ENCODE results near the gene GNG7. TPM values are rescaled to one million over a fixed set of nuclear protein-coding genes. Genes with fewer than 3 reads are reported as not detected.
"Not testable (repeated sequence)": the region's sequence is repeated elsewhere in the genome, so short reads cannot be mapped to it uniquely, and the experiment has no call there.

The GNG7 gene
- total RNA-seq, 1 experiment from 2014 or later: 9.6 TPM

- Mint-ChIP-seq H3K4me1 (peaks cover 26% of the 10 kb centered on the region), H3K27me3 (ENCODE audit: low read depth) (peaks cover 20% of the 10 kb centered on the region)
- ATAC-seq; CTCF ChIA-PET; H3K36me3 Mint-ChIP-seq; POLR2A ChIA-PET; H3K27ac Mint-ChIP-seq; H3K4me3 Mint-ChIP-seq; H3K9me3 Mint-ChIP-seq; DNase-seq (ENCODE audit: low spot score): not testable (repeated sequence)
- TF ChIP-seq ZNF121 (CRISPR knock-in tag; IDR thresholded peaks at IDR 0.05): 0 out of 2 replicates have a peak, but pooled peaks have one; percentile 59
Observed at GRCh38 chr19:2605889-2606288, 96.6 kb downstream of the GNG7 start.

- Mint-ChIP-seq H3K36me3 (peaks cover 2% of the 10 kb centered on the region; the same call in 1 of the 2 replicates), H3K4me1 (peaks cover 26% of the 10 kb centered on the region), H3K4me3 (no peak overlapping the region), H3K9me3 (no peaks in the 10 kb centered on the region), H3K27me3 (ENCODE audit: low read depth) (peaks cover 20% of the 10 kb centered on the region), H3K27ac (no peak overlapping the region)
- POLR2A ChIA-PET: no interaction called here
- no peak for TF ChIP-seq ZNF425 (CRISPR knock-in tag; conservative IDR thresholded peaks at IDR 0.05)
- TF ChIP-seq NFYB (CRISPR knock-in tag; conservative IDR thresholded peaks at IDR 0.05; ENCODE audit: low read depth): no peak
- no peak for TF ChIP-seq ZNF532 (CRISPR knock-in tag; IDR thresholded peaks at IDR 0.05; ENCODE audit: borderline replicate concordance)
- ATAC-seq (no peak), DNase-seq (ENCODE audit: low spot score) (no peak)
- CTCF ChIA-PET: no interaction called here
Observed at GRCh38 chr19:2604747-2605329, 97.7 kb downstream of the GNG7 start.

- ChIA-PET POLR2A (interaction anchor here (1.0 to 2.2 kb wide), 3 partner anchors 25 to 126 kb away, joined by 3 to 28 read pairs (median 7); partner anchors contain the start of gene GADD45B), CTCF (interaction anchor here (1.2 to 3.4 kb wide), 7 partner anchors 8 to 126 kb away, joined by 3 to 35 read pairs (median 6); partner anchors contain the start of gene GADD45B)
- peak overlapping the region; percentile 63 for H3K4me3 Mint-ChIP-seq
- TF ChIP-seq KAT7 (CRISPR knock-in tag; IDR thresholded peaks at IDR 0.05; ENCODE audit: borderline replicate concordance) (no peak), ZNF512 (CRISPR knock-in tag; IDR thresholded peaks at IDR 0.05; ENCODE audit: borderline replicate concordance) (peak; percentile 10; the same call in 1 of the 2 replicates), PRDM15 (CRISPR knock-in tag; IDR thresholded peaks at IDR 0.05) (no peak), ZSCAN18 (CRISPR knock-in tag; IDR thresholded peaks at IDR 0.05) (no peak), ZNF423 (CRISPR knock-in tag; IDR thresholded peaks at IDR 0.05) (peak; percentile 95), USF1 (CRISPR knock-in tag; IDR thresholded peaks at IDR 0.05) (0 out of 2 replicates have a peak, but pooled peaks have one; percentile 13), ESRRA (CRISPR knock-in tag; IDR thresholded peaks at IDR 0.05; ENCODE audit: borderline replicate concordance) (no peak), MLX (CRISPR knock-in tag; IDR thresholded peaks at IDR 0.05) (no peak)
- H3K9me3 Mint-ChIP-seq: no peaks in the 10 kb centered on the region
- H3K27ac Mint-ChIP-seq: peak overlapping the region; percentile 96
- H3K27me3 Mint-ChIP-seq (ENCODE audit: low read depth): peaks cover 20% of the 10 kb centered on the region
- H3K4me1 Mint-ChIP-seq: peaks cover 24% of the 10 kb centered on the region
- ATAC-seq (peak; percentile 41), DNase-seq (ENCODE audit: low spot score) (peak; percentile 57)
- H3K36me3 Mint-ChIP-seq: peaks cover 2% of the 10 kb centered on the region; the same call in 1 of the 2 replicates
Observed at GRCh38 chr19:2603334-2603733, 99.2 kb downstream of the GNG7 start.

Data from WTC11 (cell line).